ENCODE data around the gene DHPS. TPM values are rescaled to one million over a fixed set of nuclear protein-coding genes. Genes with fewer than 3 reads are reported as not detected.

The DHPS gene
- total and polyA plus RNA-seq, 9 donors: 63.7 to 147 (median 89.7) TPM

- no peaks in the 10 kb centered on the region for H3K9me3 ChIP-seq
These were observed 8.9 kb downstream of the DHPS start for GRCh38 chr19:12672744-12673143.

DNA sequence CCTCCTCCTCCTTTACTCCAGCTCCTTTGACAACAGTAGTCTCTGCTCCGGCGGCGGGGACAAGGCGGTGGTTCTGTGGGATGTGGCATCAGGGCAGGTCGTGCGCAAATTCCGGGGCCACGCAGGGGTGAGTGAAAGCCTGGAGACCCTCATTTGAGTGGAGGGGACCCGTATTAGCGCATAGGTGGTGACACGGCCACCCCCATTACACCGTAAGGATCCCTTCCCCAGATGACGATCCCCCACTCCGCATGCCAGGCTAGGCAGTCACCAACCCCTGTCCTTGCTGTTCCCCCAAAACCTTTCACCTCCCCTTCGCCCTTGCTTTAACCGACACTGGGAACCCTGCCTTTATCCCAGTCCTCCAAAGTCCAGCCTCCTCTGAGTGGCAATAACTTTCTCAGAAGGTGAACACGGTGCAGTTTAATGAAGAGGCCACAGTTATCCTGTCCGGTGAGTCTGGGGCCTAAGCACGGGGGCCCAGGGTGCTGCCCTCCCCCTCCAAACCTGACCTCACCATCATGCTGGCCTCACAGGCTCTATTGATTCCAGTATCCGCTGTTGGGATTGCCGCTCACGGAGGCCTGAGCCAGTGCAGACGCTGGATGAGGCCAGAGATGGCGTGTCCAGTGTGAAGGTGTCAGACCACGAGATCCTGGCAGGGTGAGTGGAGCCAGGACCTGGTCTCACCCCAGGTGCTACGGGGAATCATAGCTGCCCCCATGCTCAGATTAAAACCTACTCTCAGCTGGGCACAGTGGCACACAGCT, 11.3 kb downstream of the DHPS start:
- H3K27me3 ChIP-seq: no peaks in the 10 kb centered on the region
- TF ChIP-seq EP300 (IDR thresholded peaks at IDR 0.05) (no peak), POLR2A (IDR thresholded peaks at IDR 0.05) (no peak)
- TF ChIP-seq, protein P1, sequence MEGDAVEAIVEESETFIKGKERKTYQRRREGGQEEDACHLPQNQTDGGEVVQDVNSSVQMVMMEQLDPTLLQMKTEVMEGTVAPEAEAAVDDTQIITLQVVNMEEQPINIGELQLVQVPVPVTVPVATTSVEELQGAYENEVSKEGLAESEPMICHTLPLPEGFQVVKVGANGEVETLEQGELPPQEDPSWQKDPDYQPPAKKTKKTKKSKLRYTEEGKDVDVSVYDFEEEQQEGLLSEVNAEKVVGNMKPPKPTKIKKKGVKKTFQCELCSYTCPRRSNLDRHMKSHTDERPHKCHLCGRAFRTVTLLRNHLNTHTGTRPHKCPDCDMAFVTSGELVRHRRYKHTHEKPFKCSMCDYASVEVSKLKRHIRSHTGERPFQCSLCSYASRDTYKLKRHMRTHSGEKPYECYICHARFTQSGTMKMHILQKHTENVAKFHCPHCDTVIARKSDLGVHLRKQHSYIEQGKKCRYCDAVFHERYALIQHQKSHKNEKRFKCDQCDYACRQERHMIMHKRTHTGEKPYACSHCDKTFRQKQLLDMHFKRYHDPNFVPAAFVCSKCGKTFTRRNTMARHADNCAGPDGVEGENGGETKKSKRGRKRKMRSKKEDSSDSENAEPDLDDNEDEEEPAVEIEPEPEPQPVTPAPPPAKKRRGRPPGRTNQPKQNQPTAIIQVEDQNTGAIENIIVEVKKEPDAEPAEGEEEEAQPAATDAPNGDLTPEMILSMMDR (IDR thresholded peaks at IDR 0.05): no peak
- no peaks in the 10 kb centered on the region for H3K9me3 ChIP-seq
- peak overlapping the region; percentile 89 for H3K4me3 ChIP-seq
- WGBS, 3 donors: 29 to 37% (median 30%) methylated on average over 26 of the region's 26 CpGs
- peaks cover 12% of the 10 kb centered on the region for H3K4me1 ChIP-seq (ENCODE audit: insufficient read depth)
- intact Hi-C loops (cut with DNase I): loop anchor here in 1 of 4 donors (10.0 kb wide), 1 partner anchor 96 kb away; no protein-coding TSS in a partner anchor
- peak overlapping the region; percentile 53 to 92 for H3K27ac ChIP-seq
- peak in 1 of 5 donors; percentile 30 for DNase-seq
- no peaks in the 10 kb centered on the region for H3K36me3 ChIP-seq

More at GRCh38 chr19:12672744-12673143, 8.9 kb downstream of the DHPS start:
- DNase-seq: peak in 1 of 5 donors; percentile 19
- TF ChIP-seq, protein P1 (IDR thresholded peaks at IDR 0.05): no peak
- TF ChIP-seq POLR2A (IDR thresholded peaks at IDR 0.05) (no peak), EP300 (IDR thresholded peaks at IDR 0.05) (no peak)
- no peaks in the 10 kb centered on the region for H3K36me3 ChIP-seq
- peaks cover 9% of the 10 kb centered on the region for H3K4me1 ChIP-seq (ENCODE audit: insufficient read depth)
- WGBS, 3 donors: 56 to 77% (median 65%) methylated on average over 9 to 10 of the region's 10 CpGs
- no peak overlapping the region for H3K27ac ChIP-seq
- intact Hi-C loops (cut with DNase I): loop anchor here in 1 of 4 donors (10.0 kb wide), 1 partner anchor 98 kb away; no protein-coding TSS in a partner anchor
- no peaks in the 10 kb centered on the region for H3K27me3 ChIP-seq
- H3K4me3 ChIP-seq: no peak overlapping the region

- Histone ChIP-seq H3K4me3 (peak overlapping the region; percentile 89), H3K27me3 (no peaks in the 10 kb centered on the region), H3K4me1 (ENCODE audit: insufficient read depth) (peaks cover 12% of the 10 kb centered on the region), H3K36me3 (no peaks in the 10 kb centered on the region), H3K27ac (peak overlapping the region; percentile 53 to 92), H3K9me3 (no peaks in the 10 kb centered on the region)
- DNase-seq: peak; percentile 77 to 85 (median 82)
- whole genome bisulfite sequencing, 3 donors: 0% methylated on average over 64 of the region's 64 CpGs
- no peak for TF ChIP-seq EP300 (IDR thresholded peaks at IDR 0.05)
- TF ChIP-seq, protein P1 (IDR thresholded peaks at IDR 0.05): no peak
- peak; percentile 39 for TF ChIP-seq POLR2A (IDR thresholded peaks at IDR 0.05)
- intact Hi-C loops (cut with DNase I): loop anchor here in 2 of 4 donors (10.0 kb wide), 2 partner anchors 95 to 105 kb away; no protein-coding TSS in a partner anchor
These were observed 12.2 kb downstream of the DHPS start for GRCh38 chr19:12669270-12670158.

DNA sequence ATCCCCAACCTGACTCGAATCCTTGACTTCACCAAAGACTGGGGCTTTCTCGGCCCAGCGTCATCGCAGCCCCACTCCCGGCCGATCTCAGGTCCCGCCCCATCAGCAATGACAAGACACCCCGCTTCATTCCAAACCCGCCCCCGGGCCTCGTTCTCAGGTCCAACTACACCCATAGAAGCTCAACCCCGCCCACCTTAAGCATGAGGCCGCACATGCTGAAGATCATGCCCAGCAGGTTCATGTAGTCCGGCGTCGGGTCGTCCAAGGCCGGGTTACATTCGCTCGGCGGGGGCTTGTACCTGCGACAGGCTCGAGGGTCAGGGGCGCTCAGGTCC, 12.8 kb downstream of the DHPS start:
- peak in 2 of 5 donors; percentile 55 to 68 for DNase-seq
- Histone ChIP-seq H3K9me3 (no peaks in the 10 kb centered on the region), H3K36me3 (no peaks in the 10 kb centered on the region), H3K4me1 (ENCODE audit: insufficient read depth) (peaks cover 12% of the 10 kb centered on the region), H3K27me3 (no peaks in the 10 kb centered on the region), H3K4me3 (peak overlapping the region; percentile 89), H3K27ac (peak overlapping the region; percentile 53 to 92)
- 0 to 1% (median 0%) methylated on average over 24 of the region's 24 CpGs for WGBS, 3 donors
- TF ChIP-seq, protein P1 (IDR thresholded peaks at IDR 0.05): no peak
- TF ChIP-seq POLR2A (IDR thresholded peaks at IDR 0.05) (no peak), EP300 (IDR thresholded peaks at IDR 0.05) (no peak)
- intact Hi-C loops (cut with DNase I): loop anchor here in 1 of 4 donors (10.0 kb wide), 1 partner anchor 104 kb away; no protein-coding TSS in a partner anchor
